Measurements from ENCODE around the gene SPDYE17. TPM values are rescaled to one million over a fixed set of nuclear protein-coding genes. Genes with fewer than 3 reads are reported as not detected.
"Not testable (repeated sequence)": the region's sequence is repeated elsewhere in the genome, so short reads cannot be mapped to it uniquely, and the experiment has no call there.

The SPDYE17 gene
- total RNA-seq, 1 donor = not detected

DNA sequence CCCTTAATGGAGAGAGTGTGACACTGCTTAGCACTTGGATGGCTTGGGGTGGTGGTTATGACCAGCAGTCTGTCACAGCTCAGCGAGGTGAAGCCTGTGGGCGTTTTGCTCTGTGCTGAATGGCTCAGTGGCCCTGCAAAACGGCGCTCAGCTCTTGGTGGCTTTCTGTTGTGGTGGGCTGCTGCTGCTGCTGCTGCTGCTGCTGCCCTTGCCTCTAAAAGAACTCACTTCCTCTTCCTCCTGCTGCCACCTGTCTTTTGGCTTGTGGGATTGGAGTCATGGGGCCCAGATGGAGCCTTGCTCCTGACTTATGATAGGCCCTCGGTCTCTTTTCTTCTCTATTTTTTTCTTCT is 47.4 kb downstream of the SPDYE17 start:
- H3K36me3 ChIP-seq (ENCODE audit: insufficient read depth, low read length); H3K4me3 ChIP-seq (ENCODE audit: insufficient read depth, low read length); H3K4me1 ChIP-seq (ENCODE audit: insufficient read depth, low read length); H3K4me2 ChIP-seq (ENCODE audit: insufficient read depth, low read length); H3K27me3 ChIP-seq (ENCODE audit: insufficient read depth, low read length); H3K79me2 ChIP-seq (ENCODE audit: insufficient read depth, low read length); H2AFZ ChIP-seq (ENCODE audit: low read length); H3K9me3 ChIP-seq (ENCODE audit: low read depth, low read length); H4K20me1 ChIP-seq (ENCODE audit: insufficient read depth, low read length); DNase-seq (ENCODE audit: insufficient read length, low spot score, missing footprints); H3K27ac ChIP-seq (ENCODE audit: low read depth, low read length): not testable (repeated sequence)

DNA sequence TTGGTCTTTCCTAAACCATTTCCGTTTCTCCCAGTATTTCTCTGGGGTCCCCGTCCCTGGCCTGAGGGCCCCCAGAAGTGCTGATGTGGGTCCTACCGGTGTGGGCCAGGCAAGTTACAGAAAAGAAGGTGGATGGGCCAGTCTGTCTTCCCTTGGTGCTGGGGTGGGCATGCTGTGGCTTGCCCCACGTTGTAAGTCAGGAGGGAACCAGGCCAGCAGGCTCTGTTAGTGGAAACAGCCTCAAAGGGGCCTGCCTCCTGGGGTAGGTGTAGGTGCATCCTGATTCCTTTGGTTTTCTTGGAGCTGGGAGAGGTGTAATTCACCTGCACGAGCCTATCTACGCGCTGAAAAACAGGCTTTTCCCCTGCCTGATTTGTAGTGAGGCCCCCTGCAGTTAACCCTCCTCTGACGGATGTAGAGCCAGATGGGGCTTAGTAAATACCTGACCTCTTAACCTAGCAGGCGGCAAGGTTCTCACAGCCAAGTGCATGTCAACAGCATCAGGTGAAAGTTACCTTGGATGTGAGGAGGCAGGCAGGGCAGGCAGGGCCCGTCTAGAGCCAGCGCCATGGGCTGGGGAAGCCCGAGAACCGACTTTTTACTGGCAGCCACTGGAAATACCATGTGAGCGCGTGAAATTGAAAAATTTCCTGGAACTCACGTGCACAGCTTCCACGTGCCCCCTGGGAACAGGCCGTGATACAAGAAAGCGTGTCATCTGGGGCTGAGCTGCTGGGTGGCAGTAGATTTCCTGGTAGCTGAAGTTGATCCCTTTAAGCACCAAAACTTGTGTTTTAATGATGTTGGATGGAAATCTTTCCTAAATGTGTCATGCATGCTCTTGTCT is 48.0 kb downstream of the SPDYE17 start:
- not testable (repeated sequence) for H3K4me2 ChIP-seq (ENCODE audit: insufficient read depth, low read length); H3K4me3 ChIP-seq (ENCODE audit: insufficient read depth, low read length); H3K4me1 ChIP-seq (ENCODE audit: insufficient read depth, low read length); H3K27me3 ChIP-seq (ENCODE audit: insufficient read depth, low read length); H3K36me3 ChIP-seq (ENCODE audit: insufficient read depth, low read length); H2AFZ ChIP-seq (ENCODE audit: low read length); DNase-seq (ENCODE audit: insufficient read length, low spot score, missing footprints); H3K79me2 ChIP-seq (ENCODE audit: insufficient read depth, low read length); H3K27ac ChIP-seq (ENCODE audit: low read depth, low read length); H3K9me3 ChIP-seq (ENCODE audit: low read depth, low read length); H4K20me1 ChIP-seq (ENCODE audit: insufficient read depth, low read length)

DNA sequence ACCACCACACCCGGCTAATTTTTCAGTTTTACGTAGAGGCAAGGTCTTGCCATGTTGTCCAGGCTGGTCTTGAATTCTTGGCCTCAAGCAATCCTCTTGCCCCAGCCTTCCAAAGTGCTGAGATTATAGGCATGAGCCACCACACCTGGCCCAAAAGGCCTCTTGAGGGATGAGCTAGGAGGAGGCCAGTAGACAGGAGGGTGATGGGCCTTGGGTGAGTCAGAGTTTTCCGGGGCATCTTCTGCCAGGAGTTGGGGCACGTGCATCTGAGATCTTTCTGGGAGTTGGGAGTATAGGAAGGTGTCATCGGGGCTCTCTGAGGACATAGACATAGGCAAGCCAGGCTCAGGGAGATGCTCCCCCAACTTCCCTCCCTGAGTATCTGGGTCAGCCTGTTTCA is 48.8 kb downstream of the SPDYE17 start:
- not testable (repeated sequence) for H3K79me2 ChIP-seq (ENCODE audit: insufficient read depth, low read length); H3K36me3 ChIP-seq (ENCODE audit: insufficient read depth, low read length); H3K27me3 ChIP-seq (ENCODE audit: insufficient read depth, low read length); H3K27ac ChIP-seq (ENCODE audit: low read depth, low read length); H3K9me3 ChIP-seq (ENCODE audit: low read depth, low read length); H3K4me1 ChIP-seq (ENCODE audit: insufficient read depth, low read length); DNase-seq (ENCODE audit: insufficient read length, low spot score, missing footprints); H2AFZ ChIP-seq (ENCODE audit: low read length); H3K4me2 ChIP-seq (ENCODE audit: insufficient read depth, low read length); H4K20me1 ChIP-seq (ENCODE audit: insufficient read depth, low read length); H3K4me3 ChIP-seq (ENCODE audit: insufficient read depth, low read length)

DNA sequence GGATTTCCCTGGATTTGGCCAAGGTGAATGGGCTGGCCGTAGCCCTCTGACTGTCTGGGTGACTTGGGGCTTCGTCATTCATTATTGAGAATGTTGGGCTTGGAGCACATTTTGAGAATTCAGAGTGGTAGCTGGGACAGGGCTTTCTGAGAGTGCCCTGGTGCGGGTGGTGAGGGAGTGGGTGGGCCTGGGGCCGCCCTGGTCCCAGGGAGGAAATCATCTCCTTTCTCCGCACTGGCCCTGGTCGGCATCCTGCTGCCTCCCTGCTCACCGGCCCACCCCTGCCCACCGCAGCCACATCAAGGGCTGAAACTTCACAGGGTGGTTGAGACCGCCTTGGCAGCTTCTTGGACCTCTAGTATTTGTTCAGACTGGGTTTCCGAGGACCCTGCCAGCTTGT is 49.7 kb downstream of the SPDYE17 start:
- H3K79me2 ChIP-seq (ENCODE audit: insufficient read depth, low read length); H3K4me3 ChIP-seq (ENCODE audit: insufficient read depth, low read length): not testable (repeated sequence)

DNA sequence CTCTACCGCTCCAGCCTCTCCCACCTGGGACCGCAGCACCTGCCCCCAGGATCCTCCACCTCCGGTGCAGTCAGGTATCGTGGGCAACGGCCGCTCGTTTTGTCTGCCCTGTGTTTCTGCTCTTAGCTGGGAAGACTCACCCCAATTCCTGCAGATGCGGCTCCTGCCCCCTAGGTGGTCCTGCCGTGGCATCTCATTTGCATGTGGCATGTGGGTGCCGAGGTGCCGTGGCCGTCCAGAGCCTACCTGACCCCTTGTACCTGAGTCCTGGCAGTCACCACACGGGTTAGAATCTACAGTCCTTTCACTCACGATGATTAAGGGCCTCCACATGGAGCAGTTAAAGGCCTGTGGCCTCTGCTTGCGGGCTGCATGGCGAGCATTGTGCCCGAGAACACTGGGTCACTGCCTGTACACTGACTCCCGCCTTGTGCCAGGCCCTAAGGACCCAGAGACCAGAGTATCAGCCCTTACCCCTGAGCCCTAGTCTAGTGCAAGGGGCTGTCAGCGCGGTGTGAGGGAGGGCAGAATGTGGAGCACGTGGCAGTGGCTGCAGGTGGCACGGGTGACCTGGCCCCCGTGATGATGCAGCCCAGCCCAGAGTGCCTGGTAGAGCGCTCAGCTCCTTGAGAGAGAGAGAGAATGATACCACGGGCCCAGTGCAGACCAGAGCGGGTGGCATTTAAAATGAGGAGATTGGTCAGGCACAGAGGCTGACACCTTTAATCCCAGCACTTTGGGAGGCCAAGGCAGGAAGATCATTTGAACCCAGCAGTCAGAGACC is 50.8 kb downstream of the SPDYE17 start:
- not testable (repeated sequence) for H3K4me1 ChIP-seq (ENCODE audit: insufficient read depth, low read length); H3K79me2 ChIP-seq (ENCODE audit: insufficient read depth, low read length); H3K4me2 ChIP-seq (ENCODE audit: insufficient read depth, low read length); H3K27ac ChIP-seq (ENCODE audit: low read depth, low read length); H4K20me1 ChIP-seq (ENCODE audit: insufficient read depth, low read length); H3K27me3 ChIP-seq (ENCODE audit: insufficient read depth, low read length); H2AFZ ChIP-seq (ENCODE audit: low read length); H3K9me3 ChIP-seq (ENCODE audit: low read depth, low read length); DNase-seq (ENCODE audit: insufficient read length, low spot score, missing footprints); H3K36me3 ChIP-seq (ENCODE audit: insufficient read depth, low read length); H3K4me3 ChIP-seq (ENCODE audit: insufficient read depth, low read length)

More for the DNA sequence above, 49.7 kb downstream of the SPDYE17 start:
- not testable (repeated sequence) for H3K27ac ChIP-seq (ENCODE audit: low read depth, low read length); H3K4me1 ChIP-seq (ENCODE audit: insufficient read depth, low read length); H3K27me3 ChIP-seq (ENCODE audit: insufficient read depth, low read length); H3K36me3 ChIP-seq (ENCODE audit: insufficient read depth, low read length); DNase-seq (ENCODE audit: insufficient read length, low spot score, missing footprints); H4K20me1 ChIP-seq (ENCODE audit: insufficient read depth, low read length); H2AFZ ChIP-seq (ENCODE audit: low read length); H3K4me2 ChIP-seq (ENCODE audit: insufficient read depth, low read length); H3K9me3 ChIP-seq (ENCODE audit: low read depth, low read length)

DNA sequence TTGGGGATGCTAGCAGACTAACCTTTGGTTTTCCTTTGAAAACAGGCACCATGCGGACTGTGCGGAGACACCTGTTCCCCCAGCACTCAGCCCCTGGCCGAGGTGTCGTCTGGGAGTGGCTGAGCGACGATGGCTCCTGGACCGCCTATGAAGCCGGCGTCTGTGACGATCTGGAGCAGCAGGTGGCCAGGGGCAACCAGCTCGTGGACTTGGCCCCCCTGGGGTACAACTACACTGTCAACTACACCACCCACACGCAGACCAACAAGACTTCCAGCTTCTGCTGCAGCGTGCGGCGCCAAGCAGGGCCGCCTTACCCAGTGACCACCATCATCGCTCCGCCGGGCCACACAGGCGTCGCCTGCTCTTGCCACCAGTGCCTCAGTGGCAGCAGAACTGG is 51.6 kb downstream of the SPDYE17 start:
- not testable (repeated sequence) for H3K27ac ChIP-seq (ENCODE audit: low read depth, low read length); H3K27me3 ChIP-seq (ENCODE audit: insufficient read depth, low read length); H4K20me1 ChIP-seq (ENCODE audit: insufficient read depth, low read length); H3K79me2 ChIP-seq (ENCODE audit: insufficient read depth, low read length); DNase-seq (ENCODE audit: insufficient read length, low spot score, missing footprints); H2AFZ ChIP-seq (ENCODE audit: low read length); H3K4me3 ChIP-seq (ENCODE audit: insufficient read depth, low read length); H3K36me3 ChIP-seq (ENCODE audit: insufficient read depth, low read length); H3K4me1 ChIP-seq (ENCODE audit: insufficient read depth, low read length); H3K4me2 ChIP-seq (ENCODE audit: insufficient read depth, low read length); H3K9me3 ChIP-seq (ENCODE audit: low read depth, low read length)

DNA sequence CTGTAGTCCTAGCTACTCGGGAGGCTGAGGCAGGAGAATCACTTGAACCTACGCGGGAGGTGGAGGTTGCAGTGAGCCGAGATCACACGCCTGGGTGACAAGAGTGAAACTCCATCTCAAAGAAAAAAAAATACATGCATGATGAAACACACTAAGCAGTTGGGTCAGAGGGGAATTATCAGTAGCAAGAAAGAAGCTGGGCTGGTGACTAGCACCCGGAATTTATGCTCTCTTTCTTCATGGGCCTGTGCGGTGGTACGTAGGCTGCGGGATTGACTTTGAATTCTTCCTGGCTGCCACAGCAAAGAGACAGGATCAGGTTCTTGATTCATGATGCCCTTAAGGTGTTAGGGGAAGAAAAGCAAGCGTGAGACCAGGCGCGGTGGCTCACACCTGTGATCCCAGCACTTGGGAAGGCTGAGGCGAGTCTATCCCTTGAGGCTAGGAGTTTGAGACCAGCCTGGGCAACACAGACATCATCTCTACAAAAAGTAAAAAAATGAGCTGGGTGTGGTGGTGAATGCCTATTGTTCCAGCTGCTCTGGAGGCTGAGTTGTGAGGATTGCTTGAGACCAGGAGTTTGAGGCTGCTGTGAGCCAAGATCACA is 54.3 kb downstream of the SPDYE17 start:
- not testable (repeated sequence) for H3K36me3 ChIP-seq (ENCODE audit: insufficient read depth, low read length); H3K79me2 ChIP-seq (ENCODE audit: insufficient read depth, low read length); H3K27ac ChIP-seq (ENCODE audit: low read depth, low read length); H3K9me3 ChIP-seq (ENCODE audit: low read depth, low read length); H3K4me1 ChIP-seq (ENCODE audit: insufficient read depth, low read length); H2AFZ ChIP-seq (ENCODE audit: low read length); H3K27me3 ChIP-seq (ENCODE audit: insufficient read depth, low read length); H3K4me2 ChIP-seq (ENCODE audit: insufficient read depth, low read length); H3K4me3 ChIP-seq (ENCODE audit: insufficient read depth, low read length); H4K20me1 ChIP-seq (ENCODE audit: insufficient read depth, low read length); DNase-seq (ENCODE audit: insufficient read length, low spot score, missing footprints)

DNA sequence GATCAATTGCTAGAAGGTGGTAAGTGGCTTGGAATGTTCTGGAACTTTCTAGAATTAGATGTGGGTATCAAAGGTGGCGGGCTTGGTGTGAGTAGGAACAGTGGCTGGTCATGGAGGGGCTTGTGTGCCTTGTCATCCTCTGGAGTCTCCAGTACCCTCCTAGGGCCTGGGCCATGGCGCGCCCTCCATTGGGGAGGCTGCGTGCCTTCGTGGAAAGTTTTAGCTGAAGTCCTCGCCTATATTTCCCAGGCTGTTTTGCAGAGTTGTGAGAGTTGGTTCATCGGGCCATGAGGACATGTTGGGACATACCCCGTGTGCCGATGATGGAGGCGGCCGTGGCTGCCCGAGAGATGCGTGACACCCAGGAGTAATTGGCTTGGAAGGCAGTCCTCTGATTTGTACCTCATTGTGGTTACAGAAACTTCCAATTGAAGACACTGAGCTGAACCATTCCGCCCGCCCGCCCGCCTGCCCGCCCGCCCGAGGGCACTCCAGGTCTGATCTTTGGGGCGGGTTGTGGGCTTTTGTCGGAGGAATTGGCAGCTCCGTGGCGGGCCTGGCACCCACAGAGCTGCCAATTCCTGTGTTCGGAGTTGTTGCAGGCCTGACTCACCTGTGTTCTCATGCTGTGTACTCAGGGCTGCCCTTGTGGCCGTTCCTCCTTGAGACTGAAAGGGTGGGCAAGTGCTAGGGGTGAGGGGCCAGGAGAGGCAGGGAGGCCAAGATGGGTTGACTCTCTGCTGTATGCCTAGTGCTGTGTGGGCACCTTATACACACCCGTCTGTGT is 57.2 kb downstream of the SPDYE17 start:
- H3K4me3 ChIP-seq (ENCODE audit: insufficient read depth, low read length); H3K27me3 ChIP-seq (ENCODE audit: insufficient read depth, low read length); H3K4me2 ChIP-seq (ENCODE audit: insufficient read depth, low read length); H3K79me2 ChIP-seq (ENCODE audit: insufficient read depth, low read length); H4K20me1 ChIP-seq (ENCODE audit: insufficient read depth, low read length); H3K36me3 ChIP-seq (ENCODE audit: insufficient read depth, low read length); H3K9me3 ChIP-seq (ENCODE audit: low read depth, low read length); H3K27ac ChIP-seq (ENCODE audit: low read depth, low read length); H3K4me1 ChIP-seq (ENCODE audit: insufficient read depth, low read length); DNase-seq (ENCODE audit: insufficient read length, low spot score, missing footprints); H2AFZ ChIP-seq (ENCODE audit: low read length): not testable (repeated sequence)

Data from osteoblast (primary cell).